SK-N-SH treated with all-trans-retinoic acid at 6 μM for 48 hours (cell line): ENCODE data around the gene RPA1.
"Not testable (repeated sequence)": the region's sequence is repeated elsewhere in the genome, so short reads cannot be mapped to it uniquely, and the experiment has no call there.

Source experiments
- ATAC-seq: fragments of 200-7000 bp; cut with Tn5 transposase; 3 replicates; pipeline ENCODE4 v1.9.1; 2020; ENCODE audit warnings: mild to moderate bottlenecking, moderate library complexity
- ARNTL ChIP-seq: fragments of 450-650 bp; formaldehyde crosslinking; IDR thresholded peaks from 2 replicates; pipeline ENCODE4 v1.5.0; 2020; ENCODE audit warnings: low read depth, mild to moderate bottlenecking, moderate library complexity, borderline replicate concordance
- CSDC2 ChIP-seq: fragments of 250-450 bp; sonication (Bioruptor Pico); IDR thresholded peaks from 2 replicates; pipeline ENCODE4 v1.5.0; 2020; ENCODE audit warnings: mild to moderate bottlenecking, moderate library complexity
- CSRNP3 ChIP-seq: fragments of 250-450 bp; sonication (Bioruptor Pico); IDR thresholded peaks from 2 replicates; pipeline ENCODE4 v1.5.1; 2021; ENCODE audit warnings: mild to moderate bottlenecking, moderate library complexity
- ESRRG ChIP-seq: fragments of 250-450 bp; sonication (Bioruptor Pico); IDR thresholded peaks from 2 replicates; pipeline ENCODE4 v1.6.1; 2021; ENCODE audit warnings: mild to moderate bottlenecking
- ISL1 ChIP-seq: fragments of 250-450 bp; sonication (Bioruptor Pico); IDR thresholded peaks from 2 replicates; pipeline ENCODE4 v2.1.2; 2022; ENCODE audit warnings: mild to moderate bottlenecking, moderate library complexity
- OSR1 ChIP-seq: fragments of 250-450 bp; sonication (Bioruptor Pico); IDR thresholded peaks from 2 replicates; pipeline ENCODE4 v1.8.0; 2022; ENCODE audit warnings: moderate library complexity, mild to moderate bottlenecking, inconsistent platforms
- PATZ1 ChIP-seq: fragments of 250-450 bp; sonication (Bioruptor Pico); IDR thresholded peaks from 2 replicates; pipeline ENCODE4 v1.8.0; 2020; ENCODE audit warnings: mild to moderate bottlenecking, moderate library complexity, borderline replicate concordance
- POU6F1 ChIP-seq: fragments of 250-450 bp; sonication (Bioruptor Pico); IDR thresholded peaks from 2 replicates; pipeline ENCODE4 v1.8.0; 2021; ENCODE audit warnings: low read depth, mild to moderate bottlenecking, moderate library complexity, borderline replicate concordance
- RARB ChIP-seq: fragments of 250-450 bp; sonication (Bioruptor Pico); IDR thresholded peaks from 2 replicates; pipeline ENCODE4 v1.8.0; 2021; ENCODE audit warnings: mild to moderate bottlenecking, moderate library complexity
- SNAI2 ChIP-seq: fragments of 250-450 bp; sonication (Bioruptor Pico); IDR thresholded peaks from 2 replicates; pipeline ENCODE4 v1.5.0; 2020; ENCODE audit warnings: mild to moderate bottlenecking, moderate library complexity
- TOX ChIP-seq: fragments of 250-450 bp; sonication (Bioruptor Pico); IDR thresholded peaks from 2 replicates; pipeline ENCODE4 v1.8.0; 2021; ENCODE audit warnings: mild to moderate bottlenecking, moderate library complexity, borderline replicate concordance
- TSHZ2 ChIP-seq: fragments of 250-450 bp; sonication (Bioruptor Pico); IDR thresholded peaks from 2 replicates; pipeline ENCODE4 v1.5.0; 2020; ENCODE audit warnings: mild to moderate bottlenecking, moderate library complexity
- ZC3H10 ChIP-seq: fragments of 250-450 bp; sonication (Bioruptor Pico); IDR thresholded peaks from 2 replicates; pipeline ENCODE4 v1.5.1; 2021; ENCODE audit warnings: mild to moderate bottlenecking, moderate library complexity
- ZFP3 ChIP-seq: fragments of 250-450 bp; sonication (Bioruptor Pico); IDR thresholded peaks from 2 replicates; pipeline ENCODE4 v1.5.0; 2020; ENCODE audit warnings: mild to moderate bottlenecking, moderate library complexity
- ZFP30 ChIP-seq: fragments of 450-650 bp; formaldehyde crosslinking; IDR thresholded peaks from 2 replicates; pipeline ENCODE4 v1.5.0; 2022; ENCODE audit warnings: mild to moderate bottlenecking, moderate library complexity
- ZNF70 ChIP-seq: fragments of 450-650 bp; formaldehyde crosslinking; IDR thresholded peaks from 2 replicates; pipeline ENCODE4 v1.5.0; 2020; ENCODE audit warnings: mild to moderate bottlenecking, moderate library complexity
- ZNF8 ChIP-seq: fragments of 450-650 bp; formaldehyde crosslinking; IDR thresholded peaks from 2 replicates; pipeline ENCODE4 v1.5.0; 2020; ENCODE audit warnings: mild to moderate bottlenecking, moderate library complexity

Gene RPA1

GRCh38 chr17:1796800-1797199 is 33.0 kb upstream of the RPA1 start (continued):
- TF ChIP-seq PATZ1 (CRISPR knock-in tag), result no peak
- no peak for TF ChIP-seq ARNTL (CRISPR knock-in tag)

- ATAC-seq, result no peak
- no peak for TF ChIP-seq TSHZ2 (CRISPR knock-in tag)
- TF ChIP-seq, all 23 proteins: peak for 0
These were observed 32.5 kb upstream of the RPA1 start for GRCh38 chr17:1797323-1797722.

GRCh38 chr17:1797846-1798245 is 32.0 kb upstream of the RPA1 start:
- not testable (repeated sequence) for ATAC-seq

- no peak for TF ChIP-seq TSHZ2 (CRISPR knock-in tag)
- TF ChIP-seq RARB (CRISPR knock-in tag), result no peak
- TF ChIP-seq ZNF8 (CRISPR knock-in tag), result no peak
- TF ChIP-seq CSDC2 (CRISPR knock-in tag), result no peak
- no peak for TF ChIP-seq CSRNP3
- no peak for TF ChIP-seq ZFP3 (CRISPR knock-in tag)
- no peak for TF ChIP-seq SNAI2
- TF ChIP-seq TOX (CRISPR knock-in tag), result no peak
- no peak for TF ChIP-seq ISL1 (CRISPR knock-in tag)
- no peak for TF ChIP-seq ZC3H10 (CRISPR knock-in tag)
- TF ChIP-seq OSR1 (CRISPR knock-in tag), result no peak
- no peak for ATAC-seq
These were observed 29.6 kb upstream of the RPA1 start for GRCh38 chr17:1800240-1800639.

- TF ChIP-seq ZNF8 (CRISPR knock-in tag) (no peak), SNAI2 (no peak), CSRNP3 (no peak), ZFP3 (CRISPR knock-in tag) (no peak), ZFP30 (CRISPR knock-in tag) (no peak), ZNF70 (CRISPR knock-in tag) (no peak), POU6F1 (CRISPR knock-in tag) (no peak), ESRRG (no peak), OSR1 (CRISPR knock-in tag) (no peak)
- ATAC-seq, result no peak
These were observed 29.1 kb upstream of the RPA1 start for GRCh38 chr17:1800712-1801111.
